ENCODE measurements around the gene FAM149B1. TPM values are rescaled to one million over a fixed set of nuclear protein-coding genes. Genes with fewer than 3 reads are reported as not detected.

Gene FAM149B1
- total and polyA plus RNA-seq, 2 of the 13 experiments (the other 11 are each of a cell fraction or from before 2014, with no cell fraction given): 9.3 to 16.8 TPM

DNA sequence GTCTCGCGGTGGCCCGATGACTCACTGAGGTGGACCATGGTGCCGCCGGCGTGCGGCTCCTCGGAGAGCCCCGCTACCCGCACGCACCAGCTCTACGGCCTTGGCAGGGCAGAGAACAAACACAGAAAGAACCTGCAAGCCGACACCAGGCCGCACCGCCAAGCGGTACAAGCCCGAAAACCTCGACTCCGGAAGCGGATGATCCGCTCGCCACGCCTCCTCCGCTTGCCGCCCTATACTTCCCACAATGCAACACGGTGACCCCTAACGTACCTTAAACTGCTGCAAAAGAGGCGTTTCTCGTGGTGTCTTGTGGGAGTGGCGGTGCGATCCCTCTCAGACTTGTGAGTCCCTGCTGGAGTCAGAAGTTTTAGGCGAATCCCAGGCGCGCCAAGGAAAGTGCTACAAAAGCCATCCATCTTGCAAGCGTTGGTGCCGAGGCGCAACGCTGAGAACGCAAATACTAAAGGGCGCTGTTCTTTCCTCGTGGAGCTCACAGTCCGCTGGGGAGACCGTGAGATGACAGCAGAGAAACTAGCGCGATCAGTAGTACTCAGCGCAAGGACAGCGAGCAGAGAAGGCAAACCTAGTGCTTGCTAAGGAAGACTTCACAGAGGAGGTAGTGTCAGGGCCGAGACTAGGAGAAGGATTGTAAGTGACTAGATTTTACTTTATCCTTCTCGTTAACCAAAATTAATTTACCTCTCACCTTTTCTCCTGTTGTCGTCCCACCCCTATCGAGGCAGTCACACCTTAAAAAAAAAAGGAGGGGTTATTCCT lies 84.7 kb downstream of the FAM149B1 start, which contains the start of gene MRPS16 (continued):
- TF ChIP-seq, protein P1, sequence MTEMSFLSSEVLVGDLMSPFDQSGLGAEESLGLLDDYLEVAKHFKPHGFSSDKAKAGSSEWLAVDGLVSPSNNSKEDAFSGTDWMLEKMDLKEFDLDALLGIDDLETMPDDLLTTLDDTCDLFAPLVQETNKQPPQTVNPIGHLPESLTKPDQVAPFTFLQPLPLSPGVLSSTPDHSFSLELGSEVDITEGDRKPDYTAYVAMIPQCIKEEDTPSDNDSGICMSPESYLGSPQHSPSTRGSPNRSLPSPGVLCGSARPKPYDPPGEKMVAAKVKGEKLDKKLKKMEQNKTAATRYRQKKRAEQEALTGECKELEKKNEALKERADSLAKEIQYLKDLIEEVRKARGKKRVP (CRISPR knock-in tag; IDR thresholded peaks at IDR 0.05): peak in 1 of 2 experiments; percentile 49; a peak in 1 of 4 replicates
- TF ChIP-seq NFRKB (IDR thresholded peaks at IDR 0.05) (no peak), ZNF616 (CRISPR knock-in tag; IDR thresholded peaks at IDR 0.05; ENCODE audit: low read depth) (no peak), HMG20B (CRISPR knock-in tag; conservative IDR thresholded peaks at IDR 0.05) (peak; percentile 41; the same call in 1 of the 2 replicates), ZSCAN22 (CRISPR knock-in tag; IDR thresholded peaks at IDR 0.05) (no peak), ZNF883 (CRISPR knock-in tag; IDR thresholded peaks at IDR 0.05; ENCODE audit: not compliant biosample characterization) (peak; percentile 26), ZNF556 (CRISPR knock-in tag; IDR thresholded peaks at IDR 0.05; ENCODE audit: borderline replicate concordance) (no peak), ZFP62 (CRISPR knock-in tag; IDR thresholded peaks at IDR 0.05) (no peak), SYNCRIP (IDR thresholded peaks at IDR 0.05; ENCODE audit: insufficient read depth, low read depth, low read length) (no peak), ZKSCAN5 (CRISPR knock-in tag; IDR thresholded peaks at IDR 0.05) (no peak)
- TF ChIP-seq, protein P2, sequence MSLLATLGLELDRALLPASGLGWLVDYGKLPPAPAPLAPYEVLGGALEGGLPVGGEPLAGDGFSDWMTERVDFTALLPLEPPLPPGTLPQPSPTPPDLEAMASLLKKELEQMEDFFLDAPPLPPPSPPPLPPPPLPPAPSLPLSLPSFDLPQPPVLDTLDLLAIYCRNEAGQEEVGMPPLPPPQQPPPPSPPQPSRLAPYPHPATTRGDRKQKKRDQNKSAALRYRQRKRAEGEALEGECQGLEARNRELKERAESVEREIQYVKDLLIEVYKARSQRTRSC (CRISPR knock-in tag; IDR thresholded peaks at IDR 0.05; ENCODE audit: low read depth): no peak
- TF ChIP-seq, protein P3, sequence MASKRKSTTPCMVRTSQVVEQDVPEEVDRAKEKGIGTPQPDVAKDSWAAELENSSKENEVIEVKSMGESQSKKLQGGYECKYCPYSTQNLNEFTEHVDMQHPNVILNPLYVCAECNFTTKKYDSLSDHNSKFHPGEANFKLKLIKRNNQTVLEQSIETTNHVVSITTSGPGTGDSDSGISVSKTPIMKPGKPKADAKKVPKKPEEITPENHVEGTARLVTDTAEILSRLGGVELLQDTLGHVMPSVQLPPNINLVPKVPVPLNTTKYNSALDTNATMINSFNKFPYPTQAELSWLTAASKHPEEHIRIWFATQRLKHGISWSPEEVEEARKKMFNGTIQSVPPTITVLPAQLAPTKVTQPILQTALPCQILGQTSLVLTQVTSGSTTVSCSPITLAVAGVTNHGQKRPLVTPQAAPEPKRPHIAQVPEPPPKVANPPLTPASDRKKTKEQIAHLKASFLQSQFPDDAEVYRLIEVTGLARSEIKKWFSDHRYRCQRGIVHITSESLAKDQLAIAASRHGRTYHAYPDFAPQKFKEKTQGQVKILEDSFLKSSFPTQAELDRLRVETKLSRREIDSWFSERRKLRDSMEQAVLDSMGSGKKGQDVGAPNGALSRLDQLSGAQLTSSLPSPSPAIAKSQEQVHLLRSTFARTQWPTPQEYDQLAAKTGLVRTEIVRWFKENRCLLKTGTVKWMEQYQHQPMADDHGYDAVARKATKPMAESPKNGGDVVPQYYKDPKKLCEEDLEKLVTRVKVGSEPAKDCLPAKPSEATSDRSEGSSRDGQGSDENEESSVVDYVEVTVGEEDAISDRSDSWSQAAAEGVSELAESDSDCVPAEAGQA (IDR thresholded peaks at IDR 0.05; ENCODE audit: low read depth): peak; percentile 64; the same call in 1 of the 2 replicates
- TF ChIP-seq, protein P3 (CRISPR knock-in tag; IDR thresholded peaks at IDR 0.05; ENCODE audit: borderline replicate concordance): no peak
- TF ChIP-seq, protein P4, sequence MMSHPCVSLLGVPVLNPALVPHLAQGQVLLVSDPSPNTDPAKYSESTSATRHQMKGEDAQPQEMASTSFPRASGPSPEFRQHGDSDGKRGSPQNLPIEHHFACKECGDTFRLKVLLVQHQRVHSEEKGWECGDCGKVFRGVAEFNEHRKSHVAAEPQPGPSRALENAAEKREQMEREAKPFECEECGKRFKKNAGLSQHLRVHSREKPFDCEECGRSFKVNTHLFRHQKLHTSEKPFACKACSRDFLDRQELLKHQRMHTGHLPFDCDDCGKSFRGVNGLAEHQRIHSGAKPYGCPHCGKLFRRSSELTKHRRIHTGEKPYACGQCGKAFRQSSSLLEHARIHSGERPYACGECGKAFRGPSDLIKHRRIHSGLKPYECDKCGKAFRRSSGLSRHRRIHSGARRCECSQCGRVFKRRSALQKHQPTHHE (CRISPR knock-in tag; IDR thresholded peaks at IDR 0.05; ENCODE audit: borderline replicate concordance): no peak
- TF ChIP-seq, protein P5, sequence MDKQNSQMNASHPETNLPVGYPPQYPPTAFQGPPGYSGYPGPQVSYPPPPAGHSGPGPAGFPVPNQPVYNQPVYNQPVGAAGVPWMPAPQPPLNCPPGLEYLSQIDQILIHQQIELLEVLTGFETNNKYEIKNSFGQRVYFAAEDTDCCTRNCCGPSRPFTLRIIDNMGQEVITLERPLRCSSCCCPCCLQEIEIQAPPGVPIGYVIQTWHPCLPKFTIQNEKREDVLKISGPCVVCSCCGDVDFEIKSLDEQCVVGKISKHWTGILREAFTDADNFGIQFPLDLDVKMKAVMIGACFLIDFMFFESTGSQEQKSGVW (CRISPR knock-in tag; IDR thresholded peaks at IDR 0.05; ENCODE audit: borderline replicate concordance): no peak
- TF ChIP-seq, protein P6, sequence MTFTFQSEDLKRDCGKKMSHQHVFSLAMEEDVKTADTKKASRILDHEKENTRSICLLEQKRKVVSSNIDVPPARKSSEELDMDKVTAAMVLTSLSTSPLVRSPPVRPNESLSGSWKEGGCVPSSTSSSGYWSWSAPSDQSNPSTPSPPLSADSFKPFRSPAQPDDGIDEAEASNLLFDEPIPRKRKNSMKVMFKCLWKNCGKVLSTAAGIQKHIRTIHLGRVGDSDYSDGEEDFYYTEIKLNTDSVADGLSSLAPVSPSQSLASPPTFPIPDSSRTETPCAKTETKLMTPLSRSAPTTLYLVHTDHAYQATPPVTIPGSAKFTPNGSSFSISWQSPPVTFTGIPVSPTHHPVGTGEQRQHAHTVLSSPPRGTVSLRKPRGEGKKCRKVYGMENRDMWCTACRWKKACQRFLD (CRISPR knock-in tag; IDR thresholded peaks at IDR 0.05; ENCODE audit: borderline replicate concordance): no peak

All from HepG2 (cell line).